Kidney epithelial cell (primary cell): ENCODE measurements around the gene ZNF511. TPM values are rescaled to one million over a fixed set of nuclear protein-coding genes. Genes with fewer than 3 reads are reported as not detected.

ENCODE experiments used
- DNase-seq: peaks from one replicate; pipeline ENCODE4 v3.0.0-alpha.2; 2010; ENCODE audit warnings: low read depth
- H3K27me3 ChIP-seq: 2 replicates; pipeline ENCODE4 v1.6.0; 2011; ENCODE audit warnings: low read length; ENCODE audit not compliant: control insufficient read depth, insufficient read depth
- H3K36me3 ChIP-seq: 2 replicates; pipeline ENCODE4 v1.5.1; 2011; ENCODE audit warnings: low read length; ENCODE audit not compliant: control insufficient read depth, insufficient read depth
- H3K4me3 ChIP-seq: 2 replicates; pipeline ENCODE4 v1.5.1; 2011; ENCODE audit warnings: low read depth, mild to moderate bottlenecking, control low read depth, low read length
- CTCF ChIP-seq: IDR thresholded peaks from 2 replicates; pipeline ENCODE4 v1.5.1; 2011; ENCODE audit warnings: mild to moderate bottlenecking, moderate library complexity, low read length, control low read depth, inconsistent platforms; ENCODE audit not compliant: insufficient read depth, poor library complexity, severe bottlenecking
- total RNA-seq: library from RNA; depleted of rRNA; stranded (reverse); fragments of >200 nt; gene quantifications from 2 replicates; pipeline ENCODE4 v1.2.3, GENCODE V29; 2015

Gene ZNF511
- total RNA-seq, 1 donor from 2014 or later: 20.3 TPM

GRCh38 chr10:133325440-133326222, 16.9 kb downstream of the ZNF511 start:
- Histone ChIP-seq H3K36me3 (no peaks in the 10 kb centered on the region), H3K4me3 (peak overlapping the region; percentile 44), H3K27me3 (peaks cover 42% of the 10 kb centered on the region)
- DNase-seq: no peak
- no peak for TF ChIP-seq CTCF

- H3K36me3 ChIP-seq: no peaks in the 10 kb centered on the region
- peaks cover 45% of the 10 kb centered on the region for H3K27me3 ChIP-seq
- H3K4me3 ChIP-seq: peak overlapping the region; percentile 44
- no peak for TF ChIP-seq CTCF
- no peak for DNase-seq
Measured at GRCh38 chr10:133326223-133326551, 17.5 kb downstream of the ZNF511 start.

- Histone ChIP-seq H3K4me3 (no peak overlapping the region), H3K27me3 (peaks cover 49% of the 10 kb centered on the region), H3K36me3 (no peaks in the 10 kb centered on the region)
- TF ChIP-seq CTCF: no peak
- no peak for DNase-seq
Measured at GRCh38 chr10:133326745-133327650, 18.3 kb downstream of the ZNF511 start.

GRCh38 chr10:133327651-133328357, 19.1 kb downstream of the ZNF511 start:
- no peak for DNase-seq
- no peak for TF ChIP-seq CTCF
- Histone ChIP-seq H3K4me3 (no peak overlapping the region), H3K36me3 (no peaks in the 10 kb centered on the region), H3K27me3 (peaks cover 55% of the 10 kb centered on the region)

GRCh38 chr10:133328358-133329343, 19.9 kb downstream of the ZNF511 start:
- Histone ChIP-seq H3K4me3 (no peak overlapping the region), H3K36me3 (no peaks in the 10 kb centered on the region), H3K27me3 (peaks cover 61% of the 10 kb centered on the region)
- TF ChIP-seq CTCF: no peak
- DNase-seq: no peak
